SKM-1 treated with dmso at 0.1 percent for 144 hours (cell line): ENCODE results near the gene PCDHB16.
"Not testable (repeated sequence)": the region's sequence is repeated elsewhere in the genome, so short reads cannot be mapped to it uniquely, and the experiment has no call there.

Experiments
- DNase-seq: peaks from one replicate; lab custom pipeline; 2025; ENCODE audit not compliant: unreplicated experiment; lab: John Stamatoyannopoulos, UW

The PCDHB16 gene

GRCh38 chr5:141224844-141225243, 42.7 kb downstream of the PCDHB16 start:
- DNase-seq: not testable (repeated sequence)

GRCh38 chr5:141225421-141225820, 43.2 kb downstream of the PCDHB16 start:
- not testable (repeated sequence) for DNase-seq

- DNase-seq: no peak
Observed at GRCh38 chr5:141234109-141234667, 52.0 kb downstream of the PCDHB16 start.
